Measurements from ENCODE around the gene HOOK2. TPM values are rescaled to one million over a fixed set of nuclear protein-coding genes. Genes with fewer than 3 reads are reported as not detected.
A peak's percentile ranks its signal among the peaks of the same experiment; 100 is the strongest.

The HOOK2 gene
- total and polyA plus RNA-seq, 9 of the 15 experiments (the other 6 are each of a cell fraction or from before 2014, with no cell fraction given) = 1.3 to 17.2 (median 9.9) TPM

DNA sequence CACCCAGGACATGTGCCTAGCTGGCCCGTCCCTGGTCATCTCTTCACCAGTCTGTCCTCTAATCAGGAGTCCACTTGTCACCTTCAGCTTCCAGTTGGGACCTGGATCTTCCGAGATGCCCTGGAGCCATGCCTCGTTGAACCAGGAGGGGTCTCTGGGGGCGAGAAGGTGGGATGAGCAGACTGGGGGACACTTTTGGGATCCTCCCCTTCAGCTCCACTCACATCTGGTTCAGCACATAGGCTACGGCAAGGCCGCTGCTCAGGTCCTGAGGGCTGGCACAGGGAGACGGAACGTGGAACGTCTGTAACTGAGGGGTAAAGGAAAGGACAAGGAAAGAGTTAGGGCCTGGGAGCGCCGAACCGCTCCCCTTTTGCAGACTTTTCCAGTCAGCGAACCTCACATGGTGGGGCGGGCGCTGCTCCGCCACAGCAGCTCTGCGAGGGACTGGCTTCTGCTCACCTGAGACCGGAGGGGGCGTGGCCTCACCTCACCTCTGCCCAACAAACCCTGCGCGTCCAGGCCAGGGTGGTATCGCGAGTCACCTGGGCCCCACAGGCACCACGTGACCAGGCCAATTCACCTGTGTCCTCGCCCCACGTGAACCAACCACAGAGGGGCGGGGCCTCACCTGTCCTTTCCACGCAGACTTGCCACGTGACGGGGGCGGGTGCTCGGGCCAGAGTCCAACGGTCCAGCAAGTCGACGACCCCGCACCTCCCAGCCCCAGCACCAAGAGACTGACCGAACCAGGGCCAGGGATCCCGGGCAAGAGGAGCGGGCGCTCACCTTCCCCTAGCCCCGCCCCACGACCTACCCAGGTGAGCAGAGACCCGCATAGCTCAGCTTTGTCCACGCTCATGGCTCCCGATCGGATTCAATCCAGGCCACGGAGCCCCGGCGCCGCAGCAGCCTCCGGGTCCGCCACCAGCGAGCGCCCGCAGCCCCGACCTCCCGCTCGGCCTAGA lies at the start of gene HOOK2 (continued):
- TF ChIP-seq, protein P1, sequence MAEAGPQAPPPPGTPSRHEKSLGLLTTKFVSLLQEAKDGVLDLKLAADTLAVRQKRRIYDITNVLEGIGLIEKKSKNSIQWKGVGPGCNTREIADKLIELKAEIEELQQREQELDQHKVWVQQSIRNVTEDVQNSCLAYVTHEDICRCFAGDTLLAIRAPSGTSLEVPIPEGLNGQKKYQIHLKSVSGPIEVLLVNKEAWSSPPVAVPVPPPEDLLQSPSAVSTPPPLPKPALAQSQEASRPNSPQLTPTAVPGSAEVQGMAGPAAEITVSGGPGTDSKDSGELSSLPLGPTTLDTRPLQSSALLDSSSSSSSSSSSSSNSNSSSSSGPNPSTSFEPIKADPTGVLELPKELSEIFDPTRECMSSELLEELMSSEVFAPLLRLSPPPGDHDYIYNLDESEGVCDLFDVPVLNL (CRISPR knock-in tag; IDR thresholded peaks at IDR 0.05; ENCODE audit: low read depth) = no peak; the same call in 1 of the 2 replicates
- TF ChIP-seq, protein P2, sequence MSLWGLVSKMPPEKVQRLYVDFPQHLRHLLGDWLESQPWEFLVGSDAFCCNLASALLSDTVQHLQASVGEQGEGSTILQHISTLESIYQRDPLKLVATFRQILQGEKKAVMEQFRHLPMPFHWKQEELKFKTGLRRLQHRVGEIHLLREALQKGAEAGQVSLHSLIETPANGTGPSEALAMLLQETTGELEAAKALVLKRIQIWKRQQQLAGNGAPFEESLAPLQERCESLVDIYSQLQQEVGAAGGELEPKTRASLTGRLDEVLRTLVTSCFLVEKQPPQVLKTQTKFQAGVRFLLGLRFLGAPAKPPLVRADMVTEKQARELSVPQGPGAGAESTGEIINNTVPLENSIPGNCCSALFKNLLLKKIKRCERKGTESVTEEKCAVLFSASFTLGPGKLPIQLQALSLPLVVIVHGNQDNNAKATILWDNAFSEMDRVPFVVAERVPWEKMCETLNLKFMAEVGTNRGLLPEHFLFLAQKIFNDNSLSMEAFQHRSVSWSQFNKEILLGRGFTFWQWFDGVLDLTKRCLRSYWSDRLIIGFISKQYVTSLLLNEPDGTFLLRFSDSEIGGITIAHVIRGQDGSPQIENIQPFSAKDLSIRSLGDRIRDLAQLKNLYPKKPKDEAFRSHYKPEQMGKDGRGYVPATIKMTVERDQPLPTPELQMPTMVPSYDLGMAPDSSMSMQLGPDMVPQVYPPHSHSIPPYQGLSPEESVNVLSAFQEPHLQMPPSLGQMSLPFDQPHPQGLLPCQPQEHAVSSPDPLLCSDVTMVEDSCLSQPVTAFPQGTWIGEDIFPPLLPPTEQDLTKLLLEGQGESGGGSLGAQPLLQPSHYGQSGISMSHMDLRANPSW (CRISPR knock-in tag; IDR thresholded peaks at IDR 0.05) = no peak
- TF ChIP-seq ZBTB8A (IDR thresholded peaks at IDR 0.05; ENCODE audit: partially characterized antibody) (no peak), PHB (CRISPR knock-in tag; IDR thresholded peaks at IDR 0.05) (no peak), TFAM (CRISPR knock-in tag; conservative IDR thresholded peaks at IDR 0.05) (no peak), MCM2 (IDR thresholded peaks at IDR 0.05; ENCODE audit: low read depth) (no peak), ZFX (CRISPR knock-in tag; IDR thresholded peaks at IDR 0.05) (peak; percentile 48; the same call in 1 of the 2 replicates), MBD2 (IDR thresholded peaks at IDR 0.05; ENCODE audit: borderline replicate concordance, low read depth) (no peak), SIN3A (IDR thresholded peaks at IDR 0.05; ENCODE audit: borderline replicate concordance in 2 of 2, control insufficient read depth in 1 of 2, low read depth in 2 of 2, low read length in 2 of 2) (no peak; a peak in 1 of 4 replicates), ZNF253 (CRISPR knock-in tag; conservative IDR thresholded peaks at IDR 0.05) (no peak), ZNF165 (CRISPR knock-in tag; IDR thresholded peaks at IDR 0.05; ENCODE audit: borderline replicate concordance) (no peak), POLR2A (conservative IDR thresholded peaks at IDR 0.05) (peak; percentile 62; the same call in 1 of the 2 replicates)
